Astrocyte (in vitro differentiated cells and primary cell): ENCODE results near the gene PKNOX2. TPM values are rescaled to one million over a fixed set of nuclear protein-coding genes. Genes with fewer than 3 reads are reported as not detected.

Experiments
- DNase-seq: peaks from one replicate; pipeline ENCODE4 v3.0.0-alpha.2; 2010; ENCODE audit warnings: low read depth
- FAIRE-seq: peaks from 2 replicates; lab custom pipeline; 2011; peaks lifted over from hg19 to GRCh38; lab: Jason Lieb, UNC
- H2AFZ ChIP-seq: 2 replicates; pipeline ENCODE4 v1.6.0; 2012; ENCODE audit warnings: low read depth, low read length, inconsistent platforms
- H3K27ac ChIP-seq: 2 replicates; pipeline ENCODE4 v1.5.1; 2011; ENCODE audit warnings: low read depth, low read length, inconsistent platforms
- H3K27me3 ChIP-seq: 2 replicates; pipeline ENCODE4 v1.6.0; 2011; ENCODE audit warnings: low read length, inconsistent platforms; ENCODE audit not compliant: insufficient read depth
- H3K36me3 ChIP-seq: 2 replicates; pipeline ENCODE4 v1.5.1; 2011; ENCODE audit warnings: low read length, inconsistent platforms; ENCODE audit not compliant: insufficient read depth
- H3K4me1 ChIP-seq: 2 replicates; pipeline ENCODE4 v1.5.1; 2011; ENCODE audit warnings: low read length, inconsistent platforms; ENCODE audit not compliant: insufficient read depth
- H3K4me2 ChIP-seq: 2 replicates; pipeline ENCODE4 v1.6.0; 2012; ENCODE audit warnings: low read length, inconsistent platforms
- H3K4me3 ChIP-seq: 2 replicates; pipeline ENCODE4 v1.5.1; 2011; ENCODE audit warnings: low read depth, mild to moderate bottlenecking, low read length, inconsistent platforms; ENCODE audit not compliant: insufficient read depth
- H3K79me2 ChIP-seq: 2 replicates; pipeline ENCODE4 v1.6.0; 2012; ENCODE audit warnings: mild to moderate bottlenecking, low read length, inconsistent platforms; ENCODE audit not compliant: insufficient read depth
- H3K9ac ChIP-seq: 2 replicates; pipeline ENCODE4 v1.6.0; 2012; ENCODE audit warnings: mild to moderate bottlenecking, low read length, inconsistent platforms
- H3K9me3 ChIP-seq: 2 replicates; pipeline ENCODE4 v1.5.1; 2012; ENCODE audit warnings: low read depth, mild to moderate bottlenecking, low read length, inconsistent platforms; ENCODE audit not compliant: insufficient read depth
- H4K20me1 ChIP-seq: 2 replicates; pipeline ENCODE4 v1.6.0; 2012; ENCODE audit warnings: low read length, inconsistent platforms; ENCODE audit not compliant: insufficient read depth
- H3K27ac Mint-ChIP-seq: one replicate; pipeline ENCODE4 v1.8.0; 2021; ENCODE audit warnings: mild to moderate bottlenecking, mixed read lengths; ENCODE audit not compliant: unreplicated experiment
- H3K27me3 Mint-ChIP-seq: one replicate; pipeline ENCODE4 v1.8.0; 2021; ENCODE audit warnings: low read depth, mixed read lengths; ENCODE audit not compliant: unreplicated experiment
- H3K36me3 Mint-ChIP-seq: one replicate; pipeline ENCODE4 v1.8.0; 2021; ENCODE audit warnings: low read depth, mixed read lengths; ENCODE audit not compliant: unreplicated experiment
- H3K4me1 Mint-ChIP-seq: one replicate; pipeline ENCODE4 v1.8.0; 2021; ENCODE audit warnings: low read depth, mixed read lengths; ENCODE audit not compliant: unreplicated experiment
- H3K4me3 Mint-ChIP-seq: one replicate; pipeline ENCODE4 v1.8.0; 2021; ENCODE audit warnings: mild to moderate bottlenecking, moderate library complexity, mixed read lengths; ENCODE audit not compliant: unreplicated experiment
- H3K9me3 Mint-ChIP-seq: one replicate; pipeline ENCODE4 v1.8.0; 2021; ENCODE audit warnings: mild to moderate bottlenecking, mixed read lengths; ENCODE audit not compliant: unreplicated experiment
- CTCF ChIP-seq: IDR thresholded peaks from 2 replicates; pipeline ENCODE4 v1.5.1; 2011; ENCODE audit warnings: low read depth, mild to moderate bottlenecking, inconsistent platforms, low read length, moderate library complexity; ENCODE audit not compliant: insufficient read depth
- EZH2 ChIP-seq: IDR thresholded peaks from 2 replicates; pipeline ENCODE4 v1.6.1; 2012; ENCODE audit warnings: mild to moderate bottlenecking, low read length, inconsistent platforms; ENCODE audit not compliant: insufficient read depth
- total RNA-seq: library from RNA; stranded (reverse); gene quantifications from 2 replicates; pipeline ENCODE4 v1.2.1, GENCODE V29; 2021

PKNOX2 gene
- total RNA-seq, 1 donor from 2014 or later, result 53.4 TPM

- no peaks in the 10 kb centered on the region for H3K27me3 ChIP-seq
- H3K27ac ChIP-seq, result no peak overlapping the region
- H3K27me3 Mint-ChIP-seq, result no peaks in the 10 kb centered on the region
- H3K36me3 ChIP-seq, result no peaks in the 10 kb centered on the region
- no peaks in the 10 kb centered on the region for H4K20me1 ChIP-seq
- TF ChIP-seq CTCF (no peak), EZH2 (no peak)
- H3K4me1 Mint-ChIP-seq, result peaks cover 19% of the 10 kb centered on the region
- H3K27ac Mint-ChIP-seq, result no peak overlapping the region
- DNase-seq, result no peak
- no peak overlapping the region for H3K4me3 Mint-ChIP-seq
- no peak overlapping the region for H2AFZ ChIP-seq
- no peaks in the 10 kb centered on the region for H3K79me2 ChIP-seq
- FAIRE-seq, result no peak
- no peaks in the 10 kb centered on the region for H3K9me3 ChIP-seq
- peaks cover 26% of the 10 kb centered on the region for H3K36me3 Mint-ChIP-seq
- no peaks in the 10 kb centered on the region for H3K9me3 Mint-ChIP-seq
- peaks cover 17% of the 10 kb centered on the region for H3K4me1 ChIP-seq
- no peak overlapping the region for H3K4me3 ChIP-seq
- H3K9ac ChIP-seq, result no peak overlapping the region
- no peak overlapping the region for H3K4me2 ChIP-seq
These were observed 228.8 kb downstream of the PKNOX2 start for GRCh38 chr11:125393331-125393730.

GRCh38 chr11:125394296-125394695 lies 229.7 kb downstream of the PKNOX2 start:
- H3K9me3 ChIP-seq, result no peaks in the 10 kb centered on the region
- peaks cover 33% of the 10 kb centered on the region for H3K36me3 Mint-ChIP-seq
- no peak overlapping the region for H3K27ac ChIP-seq
- no peak overlapping the region for H3K4me3 ChIP-seq
- H3K36me3 ChIP-seq, result no peaks in the 10 kb centered on the region
- H3K9me3 Mint-ChIP-seq, result no peaks in the 10 kb centered on the region
- TF ChIP-seq CTCF, result no peak
- TF ChIP-seq EZH2, result no peak
- no peaks in the 10 kb centered on the region for H4K20me1 ChIP-seq
- H3K27ac Mint-ChIP-seq, result no peak overlapping the region
- no peaks in the 10 kb centered on the region for H3K79me2 ChIP-seq
- no peak overlapping the region for H3K4me2 ChIP-seq
- no peak overlapping the region for H2AFZ ChIP-seq
- FAIRE-seq, result peak; percentile 34
- H3K27me3 Mint-ChIP-seq, result no peaks in the 10 kb centered on the region
- no peak overlapping the region for H3K4me3 Mint-ChIP-seq
- peaks cover 19% of the 10 kb centered on the region for H3K4me1 Mint-ChIP-seq
- no peak for DNase-seq
- no peak overlapping the region for H3K9ac ChIP-seq
- peaks cover 17% of the 10 kb centered on the region for H3K4me1 ChIP-seq
- no peaks in the 10 kb centered on the region for H3K27me3 ChIP-seq

GRCh38 chr11:125397421-125397820 lies 232.9 kb downstream of the PKNOX2 start:
- H3K27me3 Mint-ChIP-seq, result no peaks in the 10 kb centered on the region
- DNase-seq (no peak), FAIRE-seq (no peak)
- no peak overlapping the region for H3K27ac Mint-ChIP-seq
- H3K4me1 Mint-ChIP-seq, result peaks cover 14% of the 10 kb centered on the region
- H3K9ac ChIP-seq, result no peak overlapping the region
- H3K9me3 ChIP-seq, result no peaks in the 10 kb centered on the region
- H3K4me3 Mint-ChIP-seq, result no peak overlapping the region
- no peak overlapping the region for H3K27ac ChIP-seq
- peaks cover 6% of the 10 kb centered on the region for H3K4me1 ChIP-seq
- no peaks in the 10 kb centered on the region for H3K9me3 Mint-ChIP-seq
- no peaks in the 10 kb centered on the region for H3K27me3 ChIP-seq
- H3K4me3 ChIP-seq, result no peak overlapping the region
- H3K36me3 Mint-ChIP-seq, result peaks cover 46% of the 10 kb centered on the region
- no peaks in the 10 kb centered on the region for H3K79me2 ChIP-seq
- H3K4me2 ChIP-seq, result no peak overlapping the region
- no peaks in the 10 kb centered on the region for H3K36me3 ChIP-seq
- H4K20me1 ChIP-seq, result no peaks in the 10 kb centered on the region
- no peak overlapping the region for H2AFZ ChIP-seq
- TF ChIP-seq EZH2 (no peak), CTCF (no peak)
